GM19463 (cell line): Measurements from ENCODE around the gene ZNF503.
A peak's percentile ranks its signal among the peaks of the same experiment; 100 is the strongest.
"Not testable (repeated sequence)": the region's sequence is repeated elsewhere in the genome, so short reads cannot be mapped to it uniquely, and the experiment has no call there.

Source experiments
- ATAC-seq: cut with Tn5 transposase; IDR thresholded peaks from one replicate; pipeline ENCODE4 v1.9.1; 2021; ENCODE audit warnings: mild to moderate bottlenecking, moderate library complexity; ENCODE audit not compliant: unreplicated experiment

ZNF503 gene

GRCh38 chr10:75395932-75396630 is 5.5 kb downstream of the ZNF503 start:
- ATAC-seq, result no peak

- ATAC-seq, result no peak
Measured at GRCh38 chr10:75395066-75395931, 6.3 kb downstream of the ZNF503 start.

- ATAC-seq, result no peak
Measured at GRCh38 chr10:75394221-75394620, 7.3 kb downstream of the ZNF503 start.

- no peak for ATAC-seq
Measured at GRCh38 chr10:75392744-75393143, 8.8 kb downstream of the ZNF503 start.

- ATAC-seq, result no peak
Measured at GRCh38 chr10:75392271-75392670, 9.3 kb downstream of the ZNF503 start.

- no peak for ATAC-seq
Measured at GRCh38 chr10:75390178-75390577, 11.4 kb downstream of the ZNF503 start.

GRCh38 chr10:75388082-75388481 is 13.5 kb downstream of the ZNF503 start:
- ATAC-seq, result no peak

- ATAC-seq, result no peak
Measured at GRCh38 chr10:75386128-75386527, 15.4 kb downstream of the ZNF503 start.

GRCh38 chr10:75379817-75380216 is 21.7 kb downstream of the ZNF503 start:
- no peak for ATAC-seq

- no peak for ATAC-seq
Measured at GRCh38 chr10:75379212-75379724, 22.3 kb downstream of the ZNF503 start.

- no peak for ATAC-seq
Measured at GRCh38 chr10:75378379-75378778, 23.2 kb downstream of the ZNF503 start.

GRCh38 chr10:75377869-75378268 is 23.7 kb downstream of the ZNF503 start:
- ATAC-seq, result no peak

GRCh38 chr10:75375838-75376237 is 25.7 kb downstream of the ZNF503 start:
- peak; percentile 96 for ATAC-seq

GRCh38 chr10:75371010-75371409 is 30.6 kb downstream of the ZNF503 start:
- no peak for ATAC-seq

- ATAC-seq, result not testable (repeated sequence)
Measured at GRCh38 chr10:75369838-75370237, 31.7 kb downstream of the ZNF503 start.

GRCh38 chr10:75367901-75368300 is 33.7 kb downstream of the ZNF503 start:
- ATAC-seq, result no peak

- ATAC-seq, result no peak
Measured at GRCh38 chr10:75367021-75367487, 34.5 kb downstream of the ZNF503 start.

GRCh38 chr10:75363431-75363830 is 38.1 kb downstream of the ZNF503 start:
- no peak for ATAC-seq

GRCh38 chr10:75359876-75360275 is 41.7 kb downstream of the ZNF503 start:
- ATAC-seq, result not testable (repeated sequence)

- no peak for ATAC-seq
Measured at GRCh38 chr10:75358835-75359421, 42.6 kb downstream of the ZNF503 start.

GRCh38 chr10:75358132-75358531 is 43.4 kb downstream of the ZNF503 start:
- ATAC-seq, result no peak
